ENCODE data around the gene MBD6.

Gene MBD6

DNA sequence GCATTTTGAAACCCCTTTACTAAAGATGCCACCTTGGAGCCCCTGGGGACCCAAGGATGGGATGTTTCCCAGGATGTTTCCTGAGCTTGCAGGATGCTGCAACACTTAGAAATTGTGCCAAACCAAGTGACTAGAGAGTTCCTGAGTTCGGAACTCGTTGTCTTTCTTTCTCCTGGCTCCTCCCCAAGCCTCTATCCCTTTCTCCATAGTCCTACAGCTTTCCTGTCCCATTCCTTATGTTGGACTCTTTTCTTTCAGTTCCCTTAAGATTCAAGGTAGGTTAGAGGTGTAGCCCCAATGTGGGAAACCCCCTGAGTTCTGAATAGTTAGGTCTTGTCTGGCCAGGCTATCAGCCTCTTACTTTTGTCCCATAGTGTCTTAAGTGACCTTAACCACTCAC lies 25.9 kb downstream of the MBD6 start:
- Histone ChIP-seq H3K4me3 (replicated peaks; ENCODE audit: insufficient read depth, low read length) (no peak overlapping the region), H3K27ac (replicated peaks) (no peak overlapping the region), H3K27me3 (ENCODE audit: insufficient read depth, poor library complexity, severe bottlenecking) (peaks cover 11% of the 10 kb centered on the region)
- no peak for DNase-seq (ENCODE audit: low read depth in 1 of 2, low spot score in 1 of 2)
- TF ChIP-seq, protein P1, sequence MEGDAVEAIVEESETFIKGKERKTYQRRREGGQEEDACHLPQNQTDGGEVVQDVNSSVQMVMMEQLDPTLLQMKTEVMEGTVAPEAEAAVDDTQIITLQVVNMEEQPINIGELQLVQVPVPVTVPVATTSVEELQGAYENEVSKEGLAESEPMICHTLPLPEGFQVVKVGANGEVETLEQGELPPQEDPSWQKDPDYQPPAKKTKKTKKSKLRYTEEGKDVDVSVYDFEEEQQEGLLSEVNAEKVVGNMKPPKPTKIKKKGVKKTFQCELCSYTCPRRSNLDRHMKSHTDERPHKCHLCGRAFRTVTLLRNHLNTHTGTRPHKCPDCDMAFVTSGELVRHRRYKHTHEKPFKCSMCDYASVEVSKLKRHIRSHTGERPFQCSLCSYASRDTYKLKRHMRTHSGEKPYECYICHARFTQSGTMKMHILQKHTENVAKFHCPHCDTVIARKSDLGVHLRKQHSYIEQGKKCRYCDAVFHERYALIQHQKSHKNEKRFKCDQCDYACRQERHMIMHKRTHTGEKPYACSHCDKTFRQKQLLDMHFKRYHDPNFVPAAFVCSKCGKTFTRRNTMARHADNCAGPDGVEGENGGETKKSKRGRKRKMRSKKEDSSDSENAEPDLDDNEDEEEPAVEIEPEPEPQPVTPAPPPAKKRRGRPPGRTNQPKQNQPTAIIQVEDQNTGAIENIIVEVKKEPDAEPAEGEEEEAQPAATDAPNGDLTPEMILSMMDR (IDR thresholded peaks at IDR 0.05; ENCODE audit: insufficient read depth, low read length) = no peak
- TF ChIP-seq SPI1 (IDR thresholded peaks at IDR 0.05; ENCODE audit: borderline replicate concordance, low read depth) = no peak

DNA sequence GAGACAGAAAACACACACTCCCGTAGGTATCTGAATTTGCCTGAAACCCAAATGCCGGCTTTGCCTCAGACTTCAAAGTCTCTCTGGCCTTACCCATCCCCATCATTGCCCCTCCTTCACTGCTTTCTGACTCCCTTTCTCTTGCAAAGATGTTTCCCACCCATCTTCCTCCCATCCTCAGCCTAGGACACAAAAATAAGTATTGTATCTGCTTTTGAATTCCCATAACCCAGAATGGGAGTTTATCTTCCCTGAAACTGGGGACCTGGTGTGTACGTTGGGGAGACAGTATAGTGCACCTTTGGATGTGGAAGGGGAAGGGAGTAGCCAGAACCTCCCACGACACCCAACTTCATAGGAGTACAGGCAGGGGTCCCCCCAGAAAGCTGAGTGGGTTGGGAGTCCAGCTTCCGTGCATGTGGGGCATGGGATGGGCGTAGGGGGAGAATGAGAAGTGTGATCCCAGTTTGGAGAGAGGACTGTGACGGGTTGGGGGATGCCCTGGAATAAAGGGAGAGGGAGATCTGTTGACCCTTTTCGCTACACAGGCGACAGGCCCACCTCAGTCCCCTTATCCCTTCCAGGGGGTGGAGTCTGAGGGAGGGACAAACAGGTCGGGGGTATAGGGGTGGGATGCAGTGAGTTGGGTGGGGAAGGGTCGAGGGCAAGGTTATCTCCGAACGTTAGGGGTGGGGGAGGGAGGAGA lies 26.7 kb downstream of the MBD6 start:
- Histone ChIP-seq H3K27me3 (ENCODE audit: insufficient read depth, poor library complexity, severe bottlenecking) (peaks cover 14% of the 10 kb centered on the region), H3K4me3 (replicated peaks; ENCODE audit: insufficient read depth, low read length) (no peak overlapping the region), H3K27ac (replicated peaks) (no peak overlapping the region)
- no peak for DNase-seq (ENCODE audit: low read depth in 1 of 2, low spot score in 1 of 2)
- TF ChIP-seq, protein P2, sequence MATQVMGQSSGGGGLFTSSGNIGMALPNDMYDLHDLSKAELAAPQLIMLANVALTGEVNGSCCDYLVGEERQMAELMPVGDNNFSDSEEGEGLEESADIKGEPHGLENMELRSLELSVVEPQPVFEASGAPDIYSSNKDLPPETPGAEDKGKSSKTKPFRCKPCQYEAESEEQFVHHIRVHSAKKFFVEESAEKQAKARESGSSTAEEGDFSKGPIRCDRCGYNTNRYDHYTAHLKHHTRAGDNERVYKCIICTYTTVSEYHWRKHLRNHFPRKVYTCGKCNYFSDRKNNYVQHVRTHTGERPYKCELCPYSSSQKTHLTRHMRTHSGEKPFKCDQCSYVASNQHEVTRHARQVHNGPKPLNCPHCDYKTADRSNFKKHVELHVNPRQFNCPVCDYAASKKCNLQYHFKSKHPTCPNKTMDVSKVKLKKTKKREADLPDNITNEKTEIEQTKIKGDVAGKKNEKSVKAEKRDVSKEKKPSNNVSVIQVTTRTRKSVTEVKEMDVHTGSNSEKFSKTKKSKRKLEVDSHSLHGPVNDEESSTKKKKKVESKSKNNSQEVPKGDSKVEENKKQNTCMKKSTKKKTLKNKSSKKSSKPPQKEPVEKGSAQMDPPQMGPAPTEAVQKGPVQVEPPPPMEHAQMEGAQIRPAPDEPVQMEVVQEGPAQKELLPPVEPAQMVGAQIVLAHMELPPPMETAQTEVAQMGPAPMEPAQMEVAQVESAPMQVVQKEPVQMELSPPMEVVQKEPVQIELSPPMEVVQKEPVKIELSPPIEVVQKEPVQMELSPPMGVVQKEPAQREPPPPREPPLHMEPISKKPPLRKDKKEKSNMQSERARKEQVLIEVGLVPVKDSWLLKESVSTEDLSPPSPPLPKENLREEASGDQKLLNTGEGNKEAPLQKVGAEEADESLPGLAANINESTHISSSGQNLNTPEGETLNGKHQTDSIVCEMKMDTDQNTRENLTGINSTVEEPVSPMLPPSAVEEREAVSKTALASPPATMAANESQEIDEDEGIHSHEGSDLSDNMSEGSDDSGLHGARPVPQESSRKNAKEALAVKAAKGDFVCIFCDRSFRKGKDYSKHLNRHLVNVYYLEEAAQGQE (IDR thresholded peaks at IDR 0.05; ENCODE audit: insufficient replicate concordance, low read depth) = no peak
- TF ChIP-seq GABPA (IDR thresholded peaks at IDR 0.05; ENCODE audit: low read depth) (no peak), POLR2AphosphoS5 (IDR thresholded peaks at IDR 0.05; ENCODE audit: low read depth) (no peak), SPI1 (IDR thresholded peaks at IDR 0.05; ENCODE audit: borderline replicate concordance, low read depth) (no peak)
- TF ChIP-seq, protein P1 (IDR thresholded peaks at IDR 0.05; ENCODE audit: insufficient read depth, low read length) = no peak

DNA sequence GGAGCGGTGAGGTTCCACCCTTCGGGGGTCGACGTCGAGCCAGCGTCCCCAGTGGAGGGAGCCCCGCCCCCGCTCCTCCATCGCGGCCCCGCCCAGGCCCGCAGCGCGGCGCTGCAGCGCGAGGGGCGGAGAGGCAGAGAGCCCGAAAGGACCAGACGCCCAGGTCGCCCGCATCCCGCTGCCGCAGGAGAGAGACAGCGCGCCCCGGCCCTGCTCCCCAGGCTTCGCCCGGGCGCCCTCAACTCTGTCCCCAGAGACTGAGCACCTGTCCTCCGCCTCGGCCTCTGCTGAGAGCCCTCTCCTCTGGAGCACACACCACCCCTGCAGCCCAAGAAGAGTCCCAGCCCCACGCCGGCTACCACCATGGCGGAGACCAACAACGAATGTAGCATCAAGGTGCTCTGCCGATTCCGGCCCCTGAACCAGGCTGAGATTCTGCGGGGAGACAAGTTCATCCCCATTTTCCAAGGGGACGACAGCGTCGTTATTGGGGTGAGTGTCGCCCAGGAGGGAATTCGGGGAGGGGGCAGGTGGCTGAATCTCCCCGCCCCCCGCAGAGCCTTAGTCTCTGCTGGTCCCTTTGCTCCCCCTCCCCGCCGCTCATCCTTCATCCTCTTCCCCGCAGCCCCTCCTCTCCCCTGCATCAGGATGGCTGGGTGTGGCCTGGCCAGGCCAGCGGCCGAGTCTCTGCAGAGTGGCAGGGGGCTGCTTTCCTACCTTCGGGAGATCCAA lies 27.5 kb downstream of the MBD6 start, which contains the start of gene KIF5A:
Gene KIF5A, plus strand, starts transcription at position 136 of the 732 bp plus-strand sequence. Its CDS starts 228 bp downstream, at position 364.
- no peak within 1 kb of the TSS for H3K27ac ChIP-seq (replicated peaks)
- no peak within 1 kb of the TSS; the same call in 1 of the 2 replicates for H3K4me3 ChIP-seq (replicated peaks; ENCODE audit: insufficient read depth, low read length)
- DNase-seq (ENCODE audit: low read depth in 1 of 2, low spot score in 1 of 2) = no peak
- TF ChIP-seq, protein P2 (IDR thresholded peaks at IDR 0.05; ENCODE audit: insufficient replicate concordance, low read depth) = no peak
- no peak for TF ChIP-seq POLR2AphosphoS5 (IDR thresholded peaks at IDR 0.05; ENCODE audit: low read depth)
- TF ChIP-seq, protein P1 (IDR thresholded peaks at IDR 0.05; ENCODE audit: insufficient read depth, low read length) = no peak
- TF ChIP-seq GABPA (IDR thresholded peaks at IDR 0.05; ENCODE audit: low read depth) = no peak
- no peak for TF ChIP-seq SPI1 (IDR thresholded peaks at IDR 0.05; ENCODE audit: borderline replicate concordance, low read depth)
- H3K27me3 ChIP-seq (ENCODE audit: insufficient read depth, poor library complexity, severe bottlenecking) = peaks cover 14% of the 10 kb centered on the region

Measured in HL-60 (cell line).